ENCODE results near the gene CCL15.

DNA sequence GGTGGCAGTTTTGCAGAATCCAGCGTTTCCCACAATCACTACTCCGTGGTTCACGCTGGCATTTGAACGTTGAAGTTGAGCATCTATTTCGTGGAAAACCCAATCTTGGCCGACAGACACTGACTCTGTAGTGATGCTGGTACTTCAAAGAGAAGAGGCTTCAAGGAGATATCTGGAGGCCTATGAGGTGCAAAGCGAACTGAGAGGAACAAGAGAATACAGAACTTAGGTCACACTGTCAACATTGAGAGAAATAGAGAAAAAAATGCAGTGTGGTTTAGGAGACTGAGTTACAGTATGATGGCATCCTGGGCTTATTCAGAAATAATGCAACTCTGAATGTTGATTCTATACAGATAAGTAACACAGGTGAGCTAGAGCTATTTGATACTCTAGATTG lies 36.1 kb downstream of the CCL15 start:
- no peak for TF ChIP-seq POLR2AphosphoS5 (IDR thresholded peaks at IDR 0.05; ENCODE audit: insufficient read depth, low read depth, low read length)
- TF ChIP-seq, protein P1, sequence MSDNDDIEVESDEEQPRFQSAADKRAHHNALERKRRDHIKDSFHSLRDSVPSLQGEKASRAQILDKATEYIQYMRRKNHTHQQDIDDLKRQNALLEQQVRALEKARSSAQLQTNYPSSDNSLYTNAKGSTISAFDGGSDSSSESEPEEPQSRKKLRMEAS (IDR thresholded peaks at IDR 0.05; ENCODE audit: insufficient read depth, insufficient read length), result no peak

All from endothelial cell of umbilical vein (primary cell).